Bone marrow (tissue), 2 donors: ENCODE results near the gene NMS.
"Not testable (repeated sequence)": the region's sequence is repeated elsewhere in the genome, so short reads cannot be mapped to it uniquely, and the experiment has no call there.

Experiments used
- DNase-seq, 2 donors: peaks; one replicate each; lab custom pipeline; 2025; lab: John Stamatoyannopoulos, UW

NMS gene

GRCh38 chr2:100470182-100470581 lies at the start of gene NMS:
Gene NMS (plus strand): TSS chr2:100470482. CDS start chr2:100470489, 7 bp downstream.
- DNase-seq = no peak

GRCh38 chr2:100422320-100423055 lies 47.8 kb upstream of the NMS start:
- DNase-seq = no peak

GRCh38 chr2:100423631-100424030 lies 46.7 kb upstream of the NMS start:
- no peak for DNase-seq

- DNase-seq = no peak
Measured at GRCh38 chr2:100424277-100424875, 45.9 kb upstream of the NMS start.

- no peak for DNase-seq
Measured at GRCh38 chr2:100425107-100425506, 45.2 kb upstream of the NMS start.

- DNase-seq = no peak
Measured at GRCh38 chr2:100425573-100426383, 44.5 kb upstream of the NMS start.

- no peak for DNase-seq
Measured at GRCh38 chr2:100426384-100426720, 43.9 kb upstream of the NMS start.

GRCh38 chr2:100427111-100427510 lies 43.2 kb upstream of the NMS start:
- no peak for DNase-seq

GRCh38 chr2:100427627-100428258 lies 42.5 kb upstream of the NMS start:
- no peak for DNase-seq

- no peak for DNase-seq
Measured at GRCh38 chr2:100429726-100430125, 40.6 kb upstream of the NMS start.

- DNase-seq = no peak
Measured at GRCh38 chr2:100437751-100438150, 32.5 kb upstream of the NMS start.

GRCh38 chr2:100446696-100447095 lies 23.6 kb upstream of the NMS start:
- DNase-seq = no peak

- no peak for DNase-seq
Measured at GRCh38 chr2:100451092-100451491, 19.2 kb upstream of the NMS start.

GRCh38 chr2:100451734-100452133 lies 18.5 kb upstream of the NMS start:
- DNase-seq = no peak

- DNase-seq = no peak
Measured at GRCh38 chr2:100453853-100454252, 16.4 kb upstream of the NMS start.

GRCh38 chr2:100456357-100456756 lies 13.9 kb upstream of the NMS start:
- DNase-seq = not testable (repeated sequence)

GRCh38 chr2:100460904-100461530 lies 9.3 kb upstream of the NMS start:
- no peak for DNase-seq

GRCh38 chr2:100470898-100471514 lies 724 bp downstream of the NMS start:
- DNase-seq = no peak

- DNase-seq = no peak
Measured at GRCh38 chr2:100476606-100477005, 6.3 kb downstream of the NMS start.

- no peak for DNase-seq
Measured at GRCh38 chr2:100482741-100483140, 12.5 kb downstream of the NMS start.

GRCh38 chr2:100483895-100484294 lies 13.6 kb downstream of the NMS start:
- no peak for DNase-seq

GRCh38 chr2:100484390-100484789 lies 14.1 kb downstream of the NMS start:
- no peak for DNase-seq
